Activated CD4-positive, alpha-beta T cell treated with anti-CD3 and anti-CD28 coated beads, Interleukin-2, amount 50 U/mL, for 16 hours (primary cell): Measurements from ENCODE around the gene MMP10.

Experiments
- DNase-seq: peaks from one replicate; pipeline ENCODE4 v3.0.0-alpha.2; 2020

MMP10 gene

GRCh38 chr11:102780491-102780918 lies at the start of gene MMP10:
TSS of gene MMP10 (minus strand) at chr11:102780628. CDS start at chr11:102780591, 37 bp downstream.
- DNase-seq = no peak

GRCh38 chr11:102829316-102830000 lies 49.0 kb upstream of the MMP10 start:
- no peak for DNase-seq

GRCh38 chr11:102824556-102824955 lies 44.1 kb upstream of the MMP10 start:
- no peak for DNase-seq

- DNase-seq = no peak
Measured at GRCh38 chr11:102819491-102819890, 39.1 kb upstream of the MMP10 start.

- DNase-seq = no peak
Measured at GRCh38 chr11:102813484-102813883, 33.1 kb upstream of the MMP10 start.

- no peak for DNase-seq
Measured at GRCh38 chr11:102812188-102812587, 31.8 kb upstream of the MMP10 start.

GRCh38 chr11:102810950-102811660 lies 30.7 kb upstream of the MMP10 start:
- no peak for DNase-seq

- DNase-seq = no peak
Measured at GRCh38 chr11:102809971-102810370, 29.5 kb upstream of the MMP10 start.

- peak; percentile 20 for DNase-seq
Measured at GRCh38 chr11:102807921-102808320, 27.5 kb upstream of the MMP10 start.

- no peak for DNase-seq
Measured at GRCh38 chr11:102806296-102806695, 25.9 kb upstream of the MMP10 start.

GRCh38 chr11:102802341-102802740 lies 21.9 kb upstream of the MMP10 start:
- DNase-seq = no peak

GRCh38 chr11:102800767-102801166 lies 20.3 kb upstream of the MMP10 start:
- no peak for DNase-seq

- no peak for DNase-seq
Measured at GRCh38 chr11:102799681-102800340, 19.4 kb upstream of the MMP10 start.

GRCh38 chr11:102798012-102798746 lies 17.8 kb upstream of the MMP10 start, which contains the start of gene MMP1:
TSS of gene MMP1 (minus strand) at chr11:102798160. CDS start at chr11:102798092, 68 bp downstream.
- no peak for DNase-seq

GRCh38 chr11:102794382-102794781 lies 14.0 kb upstream of the MMP10 start:
- peak; percentile 41 for DNase-seq

GRCh38 chr11:102793677-102794290 lies 13.4 kb upstream of the MMP10 start:
- no peak for DNase-seq

- DNase-seq = no peak
Measured at GRCh38 chr11:102792604-102793003, 12.2 kb upstream of the MMP10 start.

- no peak for DNase-seq
Measured at GRCh38 chr11:102791271-102792036, 11.0 kb upstream of the MMP10 start.

- no peak for DNase-seq
Measured at GRCh38 chr11:102788334-102788995, 8.0 kb upstream of the MMP10 start.

- no peak for DNase-seq
Measured at GRCh38 chr11:102784380-102784779, 4.0 kb upstream of the MMP10 start.

GRCh38 chr11:102783720-102784119 lies 3.3 kb upstream of the MMP10 start:
- no peak for DNase-seq
